ENCODE results near the gene POLR2L.

The POLR2L gene

GRCh38 chr11:868394-868793 is 26.1 kb upstream of the POLR2L start:
- DNase-seq: no peak

DNA sequence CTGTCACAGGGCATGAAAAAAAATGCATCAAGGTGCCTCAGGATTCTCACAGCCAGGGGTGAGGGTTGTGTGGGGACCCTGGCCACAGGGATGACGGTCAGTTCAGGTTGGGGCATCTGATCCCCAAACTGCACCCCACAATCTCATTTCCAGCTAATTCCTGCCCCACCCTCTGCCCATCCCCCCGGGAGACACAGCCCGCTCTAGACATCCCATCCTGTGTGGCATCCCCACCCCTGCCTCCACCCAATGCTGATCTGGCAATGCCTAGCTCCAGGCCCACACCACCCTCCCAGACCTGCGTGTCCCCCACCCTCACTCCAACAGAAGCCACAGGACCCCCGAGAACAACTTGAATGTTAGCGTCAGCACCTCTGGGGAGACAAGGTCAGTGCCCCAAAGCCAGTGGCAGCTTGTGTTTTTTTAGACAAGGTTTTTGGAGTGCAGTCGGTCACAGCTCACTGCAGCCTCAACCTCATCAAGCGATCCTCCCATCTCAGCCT is 25.6 kb upstream of the POLR2L start:
- DNase-seq: no peak

GRCh38 chr11:866481-866880 is 24.2 kb upstream of the POLR2L start:
- no peak for DNase-seq

GRCh38 chr11:865462-866430 is 23.4 kb upstream of the POLR2L start:
- DNase-seq: no peak

DNA sequence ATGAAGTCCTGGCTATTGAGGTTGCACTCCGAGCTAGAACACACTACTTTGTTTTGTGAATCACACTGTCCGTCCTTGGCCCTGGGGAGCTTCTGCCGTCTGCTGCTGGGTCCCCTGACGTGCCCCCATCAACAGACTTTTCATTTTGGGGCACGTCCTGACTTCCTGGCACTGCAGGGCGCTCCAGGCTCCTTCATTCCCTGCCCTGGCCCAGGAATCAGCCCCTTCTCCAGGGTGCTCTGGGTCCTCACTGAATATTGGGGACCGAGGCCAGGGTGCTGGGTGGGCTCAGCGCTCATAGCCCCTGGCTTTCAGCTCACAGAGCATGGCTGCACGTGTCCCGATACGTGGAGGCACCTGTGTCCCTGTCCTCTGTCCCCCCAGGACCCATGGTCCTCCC is 22.6 kb upstream of the POLR2L start:
- no peak for DNase-seq

DNA sequence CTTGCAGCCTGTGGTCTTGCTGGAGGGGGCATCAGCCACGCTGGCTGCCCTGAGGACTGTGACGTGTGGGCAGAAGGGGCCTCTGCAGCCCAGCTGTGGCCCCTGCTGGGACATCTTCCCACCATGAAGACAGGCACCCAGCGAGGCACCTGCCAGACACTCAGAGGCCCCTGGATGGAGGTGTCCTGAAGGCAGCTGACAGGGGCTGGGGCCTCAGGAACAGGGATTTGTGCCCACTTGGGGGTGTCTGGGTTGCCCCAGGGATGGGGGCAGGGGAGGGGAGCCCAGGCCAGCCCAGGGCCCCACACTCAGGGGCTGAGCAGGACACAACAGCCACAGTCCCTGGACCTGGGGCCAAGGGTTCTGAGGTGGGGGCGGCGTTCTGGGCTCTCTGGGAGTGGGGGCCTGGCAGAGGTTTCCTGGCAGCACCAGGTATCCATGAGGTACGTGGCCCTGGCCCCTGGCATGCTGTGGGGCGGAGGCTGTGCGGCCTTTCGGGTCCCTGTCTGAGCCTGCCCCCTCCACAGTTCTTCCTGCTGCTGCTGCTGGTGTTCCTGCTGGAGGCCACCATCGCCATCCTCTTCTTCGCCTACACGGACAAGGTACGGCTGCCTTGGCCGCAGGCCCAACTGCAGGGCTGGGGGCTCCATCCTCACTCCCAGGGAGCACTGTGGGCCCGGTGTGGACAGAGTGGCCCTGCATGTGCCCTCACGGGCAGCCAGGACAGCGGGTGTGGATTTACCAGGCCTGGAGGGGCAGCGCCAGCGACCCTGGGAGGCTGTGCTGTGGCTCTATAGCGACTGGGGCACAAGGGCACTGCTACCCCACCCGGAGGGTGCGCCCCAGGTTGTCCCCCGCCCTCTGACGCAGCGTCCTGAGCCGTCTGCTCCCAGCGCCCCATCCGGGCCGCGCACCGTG is 21.8 kb upstream of the POLR2L start:
- DNase-seq: no peak

- DNase-seq: no peak
Observed at GRCh38 chr11:863023-863909, 20.9 kb upstream of the POLR2L start.

DNA sequence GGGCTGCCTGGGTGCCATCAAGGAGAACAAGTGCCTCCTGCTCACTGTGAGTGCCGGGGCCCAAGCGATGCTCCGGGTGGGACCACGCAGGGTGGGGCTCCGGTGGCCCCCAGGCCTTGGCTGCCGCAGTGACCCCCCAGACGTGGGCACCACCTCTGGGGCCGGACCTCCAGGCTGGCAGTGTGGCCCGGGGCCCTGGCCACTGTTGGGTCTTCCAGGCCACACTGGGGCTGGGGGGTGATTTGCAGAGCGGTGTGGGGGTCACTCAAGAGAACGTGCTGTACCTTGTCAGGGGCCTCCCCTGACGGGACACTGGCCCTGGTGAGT is 20.3 kb upstream of the POLR2L start:
- DNase-seq: no peak

- DNase-seq: no peak
Observed at GRCh38 chr11:862081-862661, 19.8 kb upstream of the POLR2L start.

DNA sequence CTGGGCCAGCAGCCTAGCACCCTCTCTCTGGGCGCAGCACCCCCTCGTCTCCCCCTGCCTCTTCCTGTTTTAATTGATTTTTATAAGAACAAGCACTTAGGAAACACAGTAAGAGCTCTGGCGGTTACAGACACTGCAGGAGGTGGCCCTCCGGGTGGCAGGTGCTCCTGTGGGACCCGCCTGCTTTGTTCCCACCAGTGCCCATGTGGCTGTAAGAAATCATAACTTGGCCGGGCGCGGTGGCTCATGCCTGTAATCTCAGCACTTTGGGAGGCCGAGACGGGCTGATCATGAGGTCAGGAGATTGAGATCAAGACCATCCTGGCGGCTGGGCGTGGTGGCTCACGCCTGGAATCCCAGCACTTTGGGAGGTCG is 18.8 kb upstream of the POLR2L start:
- no peak for DNase-seq

DNA sequence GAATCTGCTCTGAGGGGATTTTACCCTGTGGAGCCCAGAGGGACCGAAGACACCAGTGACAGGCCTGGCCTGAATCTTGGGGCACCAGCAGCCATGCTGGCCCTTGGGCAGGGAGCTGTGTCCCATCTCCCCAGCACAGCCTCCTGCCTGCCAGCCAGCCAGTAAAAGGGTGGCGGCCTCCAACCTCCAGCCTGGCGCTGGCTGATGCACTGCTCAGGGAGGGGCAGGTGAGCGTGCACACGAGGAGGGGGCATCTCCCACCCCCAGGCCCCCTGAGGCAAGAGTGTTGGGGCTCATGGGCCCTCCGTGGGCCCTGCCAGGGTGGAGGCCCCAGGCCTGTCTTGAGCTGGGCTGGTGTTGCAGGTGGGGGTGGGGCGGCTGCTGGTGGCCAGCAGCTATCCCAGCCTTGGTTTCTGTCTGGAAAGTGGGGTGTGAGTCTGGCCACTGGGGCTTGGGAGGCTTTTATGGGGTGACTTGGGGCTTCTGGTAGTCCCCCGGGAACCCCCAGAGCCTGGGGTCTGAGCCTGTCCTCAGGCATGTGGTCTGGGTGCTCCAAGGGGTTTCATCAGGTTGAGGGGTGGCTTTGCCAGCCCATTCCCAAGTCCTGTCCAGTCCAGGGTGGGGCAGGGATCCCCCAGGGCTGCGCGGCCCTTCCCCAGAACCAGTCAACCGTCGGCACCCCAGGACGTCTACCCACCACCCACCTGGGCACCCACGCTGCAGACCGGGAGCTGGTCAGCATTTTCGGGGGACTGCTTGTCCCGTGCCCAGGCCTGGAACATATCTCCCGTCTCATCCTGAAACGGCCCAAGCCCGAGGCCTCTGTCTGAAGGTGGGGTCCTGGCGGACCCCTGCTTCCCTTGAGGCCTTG is 18.1 kb upstream of the POLR2L start:
- no peak for DNase-seq

DNA sequence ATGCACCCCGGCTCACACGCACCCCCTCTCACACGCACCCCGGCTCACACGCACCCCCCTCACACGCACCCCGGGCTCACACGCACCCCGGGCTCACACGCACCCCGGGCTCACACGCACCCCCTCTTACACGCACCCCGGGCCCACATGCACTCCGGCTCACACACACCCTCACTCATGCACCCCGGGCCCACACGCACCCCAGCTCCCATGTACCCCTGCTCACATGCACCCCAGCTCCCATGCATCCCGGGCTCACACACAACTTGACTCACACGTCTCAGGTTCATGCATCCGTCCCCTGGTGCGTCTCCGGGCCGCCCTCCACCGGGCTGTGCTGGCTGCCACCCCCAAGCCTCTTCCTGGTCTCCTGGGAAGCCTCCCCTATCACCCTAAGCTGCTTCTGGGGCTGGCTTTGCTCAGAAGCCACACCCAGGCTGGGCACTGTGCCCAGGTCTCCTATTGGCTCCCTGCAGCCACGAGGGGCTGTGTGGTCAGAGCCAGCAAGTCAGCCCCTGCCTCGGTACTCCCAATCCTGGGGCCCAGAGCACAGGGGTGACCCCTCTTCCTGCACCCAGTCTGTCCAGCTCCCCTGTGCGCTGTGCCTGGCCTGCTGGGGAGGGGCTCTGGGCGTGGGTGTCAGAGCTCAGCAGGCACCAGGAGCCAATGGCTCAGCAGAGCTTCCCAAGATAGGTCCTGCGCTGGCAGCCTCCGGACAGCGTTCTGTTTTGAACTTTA is 17.2 kb upstream of the POLR2L start:
- DNase-seq: peak; percentile 81

DNA sequence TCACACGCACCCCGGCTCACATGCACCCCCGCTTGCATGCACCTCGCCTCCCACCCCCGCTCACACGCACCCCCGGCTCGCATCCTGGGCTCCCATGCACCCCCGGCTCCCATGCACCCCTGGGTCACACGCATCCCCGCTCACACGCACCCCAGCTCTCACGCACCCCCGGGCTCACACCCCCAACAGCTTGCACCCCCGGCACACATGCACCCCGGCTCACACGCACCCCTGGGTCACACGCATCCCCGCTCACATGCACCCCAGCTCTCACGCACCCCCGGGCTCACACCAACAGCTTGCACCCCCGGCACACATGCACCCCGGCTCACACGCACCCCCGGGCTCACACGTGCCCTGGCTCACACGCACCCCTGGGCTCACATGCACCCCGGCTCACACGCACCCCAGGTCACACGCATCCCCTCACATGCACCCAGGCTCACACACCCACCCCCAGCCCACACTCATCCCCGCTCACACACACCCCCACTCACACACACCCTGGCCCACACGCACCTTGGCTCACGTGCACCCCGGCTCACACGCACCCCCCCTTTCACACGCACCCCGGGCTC is 16.5 kb upstream of the POLR2L start:
- DNase-seq: no peak

DNA sequence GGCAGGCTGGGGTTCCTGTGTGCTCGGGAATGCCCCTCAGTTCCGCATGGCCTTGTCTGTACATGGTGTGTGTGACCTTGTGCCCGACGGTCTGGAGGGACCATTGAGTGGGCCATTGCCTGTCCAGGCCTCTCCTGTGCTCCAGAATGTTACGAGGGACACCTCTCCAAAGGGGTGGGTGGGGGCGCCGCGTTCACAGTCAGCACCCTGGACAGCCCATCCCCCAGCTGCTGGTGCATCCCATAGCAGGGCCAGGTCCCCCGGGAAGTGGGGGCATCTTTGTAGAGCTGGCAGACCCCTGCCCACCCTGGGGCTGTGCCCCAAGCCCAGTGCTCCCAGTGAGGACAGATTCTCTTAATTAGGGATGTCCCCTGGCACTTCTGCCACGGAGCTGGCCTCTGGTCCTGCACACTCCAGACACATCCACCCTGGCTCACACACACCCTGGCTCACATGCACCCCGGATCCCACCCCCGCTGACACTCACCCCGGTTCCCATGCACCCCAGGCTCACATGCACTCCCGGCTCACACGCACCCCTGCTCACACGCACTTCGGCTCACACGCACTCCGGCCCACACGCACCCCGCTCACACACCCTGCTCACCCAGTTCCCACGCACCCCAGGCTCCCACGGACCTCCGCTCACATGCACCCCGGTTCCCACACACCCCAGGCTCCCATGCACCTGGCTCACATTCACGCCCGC is 15.9 kb upstream of the POLR2L start:
- no peak for DNase-seq

DNA sequence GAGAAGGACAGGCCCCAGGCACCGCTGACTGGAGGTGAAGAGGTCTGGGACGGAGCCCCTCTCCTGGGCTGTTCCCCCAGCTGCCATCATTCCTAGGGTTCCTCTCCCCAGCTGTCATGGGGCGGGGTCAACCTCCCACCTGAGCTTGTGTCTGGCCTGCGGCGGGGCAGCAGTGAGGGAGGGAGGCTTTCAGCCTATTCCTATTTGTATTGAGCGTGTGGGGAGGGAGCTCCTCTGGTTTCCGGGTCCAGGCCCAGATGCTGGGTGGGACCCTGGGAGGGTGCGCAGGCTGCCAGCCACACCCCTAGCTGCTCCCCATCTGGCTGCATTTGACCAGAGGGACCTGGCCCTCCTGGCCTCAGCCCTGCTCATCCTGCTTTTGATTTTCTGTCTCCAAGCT is 14.1 kb upstream of the POLR2L start:
- no peak for DNase-seq

DNA sequence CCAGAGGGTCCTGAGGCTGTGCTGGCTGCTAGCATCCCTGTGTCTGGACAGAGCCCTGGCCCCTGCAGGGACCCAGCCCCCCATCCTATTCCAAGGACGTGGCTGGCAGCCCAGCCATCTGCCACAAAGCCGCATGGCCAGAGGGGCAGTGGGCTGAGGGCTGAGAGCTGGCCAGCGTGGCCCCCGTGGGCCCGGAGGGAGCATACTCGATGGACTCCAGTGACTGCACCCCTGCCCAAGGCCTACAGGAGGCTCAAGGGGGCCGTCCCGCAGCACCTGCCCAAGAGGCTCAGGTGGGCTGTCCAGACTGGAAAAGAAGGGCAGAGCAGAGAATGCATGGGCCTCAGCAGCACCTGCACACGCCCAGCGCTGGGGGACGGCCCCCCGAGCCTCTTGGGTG is 13.5 kb upstream of the POLR2L start:
- no peak for DNase-seq

- DNase-seq: no peak
Observed at GRCh38 chr11:855330-855674, 13.0 kb upstream of the POLR2L start.

DNA sequence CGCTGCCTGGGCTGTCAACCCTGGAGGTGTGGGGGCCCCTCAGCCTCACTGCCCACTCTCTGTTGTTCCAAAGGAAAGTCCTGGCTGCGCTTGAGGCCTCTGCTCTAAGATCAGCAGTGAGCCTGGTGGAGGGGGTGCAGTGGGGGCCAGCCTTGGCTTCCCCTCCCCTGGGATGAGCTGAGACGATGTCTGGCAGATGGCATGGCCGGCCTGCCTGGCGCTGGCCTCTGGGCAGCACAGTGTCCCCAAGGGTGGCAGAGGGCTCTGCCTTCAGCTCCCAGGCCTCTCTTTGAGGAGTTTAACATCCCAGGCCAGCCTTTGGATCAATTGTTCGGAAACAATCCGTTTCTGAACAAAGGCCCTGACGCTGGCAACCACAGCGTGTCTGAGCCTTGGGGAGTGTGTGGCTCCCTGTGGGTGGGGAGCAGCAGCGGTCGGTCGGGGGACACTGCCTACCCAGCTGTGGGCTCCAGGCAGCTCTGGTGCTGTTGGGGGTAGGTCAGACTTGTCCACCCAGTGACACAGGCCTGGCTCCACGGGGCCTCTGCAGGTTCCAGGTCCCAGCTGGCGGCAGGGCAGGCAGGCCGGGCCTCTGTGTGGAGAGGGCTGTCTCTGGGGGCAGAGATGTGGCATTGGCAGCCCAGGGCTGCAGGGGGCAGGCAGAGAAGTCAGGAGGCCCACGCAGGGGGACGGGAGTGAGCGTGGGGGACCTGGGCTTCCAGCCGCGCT is 12.4 kb upstream of the POLR2L start:
- no peak for DNase-seq

Data from NCI-H2227 treated with DMSO at 0.1 percent for 48 hours (cell line).